Endometrial microvascular endothelial cells (primary cell): ENCODE data around the gene CUL1. TPM values are rescaled to one million over a fixed set of nuclear protein-coding genes. Genes with fewer than 3 reads are reported as not detected.

Experiments
- in situ Hi-C: cut with HindIII; loops from 2 replicates; pipeline ENCODE4 v1.10.0; 2017; ENCODE audit warnings: low sequenced_read_pairs, low pct_unique_long_range_greater_than_20kb; ENCODE audit errors: inconsistent ontology term
- total RNA-seq: library from RNA; depleted of rRNA; stranded (reverse); fragments of >200 nt; gene quantifications from one replicate; pipeline ENCODE4 v1.2.3, GENCODE V29; 2015; ENCODE audit errors: inconsistent ontology term

CUL1 gene
- total RNA-seq, 1 donor from 2014 or later, result 53.4 TPM

DNA sequence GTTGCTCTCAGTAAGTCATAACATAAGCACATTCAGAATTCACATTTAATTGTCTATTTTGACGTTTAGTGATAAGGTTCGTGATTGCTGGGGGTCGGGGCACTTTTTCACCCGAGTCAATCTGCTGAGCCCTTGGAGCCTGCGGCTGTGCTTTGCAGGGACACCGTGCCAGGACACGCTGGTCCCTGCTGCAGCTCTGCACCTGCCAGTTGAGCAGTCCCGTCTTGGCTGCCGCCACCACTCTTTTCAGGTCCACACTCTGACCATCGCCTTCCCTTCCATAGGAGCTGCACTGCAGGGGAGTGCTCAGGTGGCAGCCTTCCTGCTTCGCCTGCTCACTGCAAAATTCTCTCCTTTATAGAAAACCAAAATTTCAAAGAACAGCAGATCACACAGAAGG, 36.4 kb downstream of the CUL1 start:
- in situ Hi-C loops, result no loop called here

DNA sequence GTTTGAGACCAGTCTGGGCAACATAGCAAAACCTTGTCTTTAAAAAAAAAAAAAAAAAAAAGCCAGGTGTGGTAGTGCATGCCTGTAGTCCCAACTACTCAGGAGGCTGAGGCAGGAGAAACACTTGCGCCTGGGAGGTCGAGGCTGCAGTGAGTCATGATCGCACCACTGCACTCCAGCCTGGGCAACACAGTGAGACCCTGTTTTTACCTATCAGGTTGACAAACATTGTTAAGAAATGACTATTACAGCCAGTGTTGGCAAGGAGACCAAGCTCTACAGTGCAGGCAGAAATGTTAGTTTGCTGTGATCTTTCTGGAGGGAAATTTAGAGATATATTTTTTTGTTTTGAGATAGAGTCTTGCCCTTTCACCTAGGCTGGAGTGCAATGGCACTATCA, 37.3 kb downstream of the CUL1 start:
- in situ Hi-C loops, result no loop called here

DNA sequence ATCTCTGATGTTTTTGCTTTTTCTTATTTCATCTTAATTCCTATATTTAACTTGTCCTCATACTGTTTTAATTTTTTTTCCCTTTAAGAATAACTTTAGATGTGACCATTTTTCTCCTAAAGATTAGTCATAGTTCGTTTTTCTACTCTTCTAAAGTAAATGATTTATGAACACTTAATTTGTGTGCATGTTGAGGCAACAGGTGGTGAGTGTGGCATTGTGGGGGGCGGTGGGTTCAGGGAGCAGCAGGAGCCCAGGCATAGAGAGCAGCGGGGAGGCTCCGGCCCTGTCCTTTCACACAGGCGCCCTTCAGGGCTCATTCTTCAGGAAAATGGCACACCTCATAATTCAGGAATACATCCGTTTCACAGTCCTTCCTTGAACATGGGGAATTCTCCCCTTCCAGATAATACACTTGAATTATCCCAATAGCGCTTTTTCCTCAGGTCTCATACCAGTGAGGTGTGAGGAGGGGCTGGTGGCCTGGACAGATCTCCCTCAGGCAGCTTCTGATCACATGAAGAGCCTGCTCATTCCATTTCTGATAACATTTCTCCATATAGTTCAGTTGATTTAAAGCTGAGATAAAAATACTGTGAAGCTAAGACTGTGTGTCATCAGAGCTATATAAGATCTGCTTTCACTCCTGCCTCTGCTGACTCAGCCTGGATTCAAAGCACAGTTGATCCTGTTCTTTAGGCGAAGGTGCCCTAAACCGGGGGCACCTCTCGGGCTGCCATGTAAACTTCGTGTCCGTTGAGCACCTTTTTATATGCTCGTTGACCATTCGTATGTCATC, 40.2 kb downstream of the CUL1 start:
- in situ Hi-C loops, result no loop called here

DNA sequence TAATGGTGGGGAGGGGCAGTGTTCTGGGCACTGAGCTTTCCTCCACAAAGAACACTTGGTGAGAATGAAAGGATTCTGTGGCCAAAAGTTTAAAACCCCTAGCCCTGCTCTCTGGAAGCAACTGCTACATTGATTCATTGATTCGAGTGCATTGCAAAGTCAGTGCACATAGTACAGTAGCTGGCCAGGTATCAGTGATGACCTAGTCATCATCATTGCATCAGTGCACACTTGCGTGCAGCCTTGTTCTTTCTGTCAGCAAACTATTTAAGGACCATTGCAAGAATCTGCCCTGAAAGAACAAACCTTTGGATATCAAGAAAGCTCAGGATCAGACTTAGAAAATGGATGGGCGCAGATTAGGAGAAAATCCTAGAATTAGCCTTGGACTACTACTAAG, 47.4 kb downstream of the CUL1 start:
- in situ Hi-C loops, result no loop called here

DNA sequence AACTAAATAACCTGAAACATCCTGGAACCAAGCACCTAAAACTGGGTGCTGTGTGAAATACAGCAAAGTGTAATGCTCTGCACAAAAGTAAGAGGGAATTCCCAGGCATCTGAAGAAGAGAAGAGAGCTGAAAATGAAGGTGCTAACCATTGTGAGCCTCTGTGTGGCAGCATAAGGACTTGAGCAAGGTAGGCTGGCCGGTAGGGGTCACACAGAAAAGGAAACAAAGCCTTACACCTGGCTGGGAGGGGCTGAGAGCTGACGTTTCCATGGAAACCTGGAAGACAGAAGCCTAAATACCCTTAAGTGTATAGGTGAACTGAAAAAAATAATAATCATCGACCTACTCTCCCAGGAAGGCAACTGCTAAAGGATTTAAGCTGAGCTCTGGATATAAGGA, 48.6 kb downstream of the CUL1 start:
- in situ Hi-C loops, result no loop called here

DNA sequence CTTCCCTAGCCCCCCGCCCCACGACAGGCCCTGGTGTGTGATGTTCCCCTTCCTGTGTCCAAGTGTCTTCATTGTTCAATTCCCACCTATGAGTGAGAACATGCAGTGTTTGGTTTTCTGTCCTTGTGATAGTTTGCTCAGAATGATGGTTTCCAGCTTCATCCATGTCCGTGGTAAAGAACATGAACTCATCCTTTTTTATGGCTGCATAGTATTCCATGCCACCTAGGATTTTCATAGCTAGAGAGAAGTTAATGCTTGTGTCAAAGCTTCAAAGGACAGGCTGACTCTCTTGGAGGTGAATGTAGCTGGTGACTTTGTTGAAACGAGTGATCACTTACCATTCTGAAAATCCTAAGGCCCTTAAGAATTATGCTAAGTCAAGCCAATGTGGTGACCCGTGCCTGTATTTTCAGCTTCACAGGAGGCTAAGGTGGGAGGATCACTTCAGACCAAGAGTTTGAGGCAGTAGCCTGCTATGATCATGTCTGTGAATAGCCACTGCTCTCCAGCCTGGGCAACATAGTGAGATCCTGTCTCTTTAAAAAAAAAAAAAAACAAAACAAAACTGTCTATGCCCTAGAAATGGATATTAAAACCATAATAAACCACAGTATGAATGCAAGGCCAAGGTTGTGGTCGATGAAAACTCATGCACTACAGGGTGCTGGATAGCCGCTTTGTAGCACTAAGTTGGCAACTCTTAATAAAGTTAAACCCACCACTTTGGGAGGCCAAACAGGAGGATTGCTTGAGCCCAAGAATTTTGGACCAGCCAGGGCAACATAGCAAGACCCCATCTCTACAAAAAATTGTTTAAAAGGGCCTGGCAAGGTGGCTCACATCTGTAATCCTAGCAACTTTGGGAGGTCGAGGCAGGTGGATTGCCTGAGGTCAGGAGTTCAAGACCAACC, 52.0 kb downstream of the CUL1 start:
- in situ Hi-C loops, result no loop called here

DNA sequence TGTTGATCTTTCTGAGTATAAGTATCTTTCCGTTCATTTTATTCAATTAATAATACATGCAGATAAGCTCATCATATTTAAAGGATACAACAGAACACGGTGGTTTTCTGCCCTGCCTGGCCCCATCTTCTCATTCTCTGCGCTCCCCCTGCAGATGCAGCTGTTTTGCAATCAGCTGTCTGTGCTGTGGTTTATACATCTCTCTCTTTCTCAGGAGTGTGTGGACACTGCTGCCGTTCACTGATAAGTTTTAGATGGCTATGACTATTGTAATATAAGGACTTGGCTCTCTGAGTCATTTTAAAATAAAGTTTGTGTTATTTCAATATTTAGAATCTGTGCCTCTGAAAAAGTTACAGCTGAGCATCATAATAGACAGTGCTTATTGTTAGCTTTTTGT, 54.5 kb downstream of the CUL1 start:
- in situ Hi-C loops, result no loop called here

DNA sequence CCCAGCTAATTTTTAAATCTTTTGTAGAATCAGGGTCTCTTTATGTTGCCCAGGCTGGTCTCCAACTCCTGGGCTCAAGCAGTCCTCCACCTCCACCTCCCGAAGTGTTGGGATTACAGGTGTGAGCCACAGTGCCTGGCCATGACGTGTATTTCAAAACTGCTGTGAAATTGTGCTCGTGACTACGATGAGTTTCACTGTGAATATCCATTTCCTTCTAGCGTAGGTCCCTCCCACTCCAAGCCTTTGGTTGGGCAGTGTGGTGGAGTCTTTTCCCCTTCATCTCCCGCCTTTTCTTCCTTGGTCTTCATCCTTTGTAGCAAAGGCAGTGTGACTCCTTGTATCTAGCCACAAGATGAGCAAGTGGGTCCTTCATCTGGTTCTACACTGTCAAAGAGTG, 56.2 kb downstream of the CUL1 start:
- in situ Hi-C loops, result no loop called here

DNA sequence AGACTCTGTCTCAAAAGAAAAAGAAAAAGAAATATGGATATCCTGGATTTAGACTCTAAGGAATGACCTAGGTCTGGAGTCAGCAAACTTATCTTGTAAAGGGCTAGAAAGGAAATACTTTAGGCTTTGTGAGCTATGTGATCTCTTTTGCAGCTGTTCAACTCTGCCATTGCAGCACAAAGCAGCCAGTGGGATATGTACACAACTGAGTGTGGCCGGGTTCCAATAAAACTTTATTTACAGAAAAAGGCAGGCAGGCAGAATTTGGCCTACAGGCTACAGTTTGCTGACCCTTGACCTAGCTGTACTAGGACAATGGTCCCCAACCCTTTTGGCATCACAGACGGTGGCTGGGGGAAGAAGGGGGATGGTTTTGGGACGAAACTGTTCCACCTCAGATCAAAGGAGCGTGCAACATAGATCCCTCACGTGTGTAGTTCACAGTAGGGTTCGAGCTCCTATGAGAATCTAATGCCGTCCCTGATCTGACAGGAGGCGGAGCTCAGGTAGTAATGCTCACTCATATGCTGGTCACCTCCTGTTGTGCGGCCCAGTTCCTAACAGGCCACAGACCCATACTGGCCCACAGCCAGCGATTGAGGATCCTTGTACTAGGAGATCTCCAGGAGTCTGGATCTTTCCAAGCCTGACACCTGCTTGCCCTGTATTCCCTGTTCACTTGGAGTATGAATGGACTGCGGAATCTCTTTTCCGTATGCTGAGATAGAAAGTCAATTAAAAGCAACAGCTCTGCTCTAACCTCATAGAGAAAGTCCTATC, 63.0 kb downstream of the CUL1 start:
- in situ Hi-C loops, result no loop called here

DNA sequence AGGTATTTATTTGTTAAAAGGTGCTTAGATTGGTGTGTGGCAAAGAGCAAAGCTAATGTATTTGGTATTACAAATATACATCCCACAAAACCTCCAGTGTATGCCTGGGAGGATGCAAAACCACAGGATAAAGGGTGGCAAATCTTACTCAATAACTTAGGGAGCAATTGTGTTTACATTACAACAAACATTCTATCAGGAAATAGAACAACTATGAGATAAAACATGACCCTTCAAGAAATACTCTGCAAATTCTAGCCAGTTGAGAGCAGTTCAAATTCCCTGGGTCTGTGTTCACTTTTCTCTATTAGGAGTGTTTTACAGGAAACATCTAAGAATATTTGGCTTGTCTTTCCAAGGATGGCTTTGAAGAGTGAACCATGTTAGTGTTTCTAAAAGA, 64.9 kb downstream of the CUL1 start:
- in situ Hi-C loops, result no loop called here

DNA sequence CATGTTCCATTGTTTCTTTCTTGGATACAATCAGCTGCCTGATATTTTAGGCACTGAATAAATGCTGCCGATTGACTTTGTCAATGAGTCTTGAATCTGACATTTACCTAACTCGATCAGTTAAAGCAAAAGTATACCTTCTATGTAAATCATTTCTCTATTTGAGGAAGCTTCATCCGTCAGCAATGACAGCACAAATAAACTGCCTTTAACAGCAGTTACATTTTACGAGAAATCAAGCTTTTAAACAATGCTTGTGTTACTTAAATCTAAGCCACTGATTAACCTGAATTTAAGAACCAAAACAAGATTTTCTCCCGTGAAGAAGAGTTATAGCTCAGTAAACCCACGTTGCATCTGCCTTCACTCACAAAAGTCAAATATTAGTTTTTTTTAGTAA, 71.3 kb downstream of the CUL1 start:
- in situ Hi-C loops, result no loop called here

DNA sequence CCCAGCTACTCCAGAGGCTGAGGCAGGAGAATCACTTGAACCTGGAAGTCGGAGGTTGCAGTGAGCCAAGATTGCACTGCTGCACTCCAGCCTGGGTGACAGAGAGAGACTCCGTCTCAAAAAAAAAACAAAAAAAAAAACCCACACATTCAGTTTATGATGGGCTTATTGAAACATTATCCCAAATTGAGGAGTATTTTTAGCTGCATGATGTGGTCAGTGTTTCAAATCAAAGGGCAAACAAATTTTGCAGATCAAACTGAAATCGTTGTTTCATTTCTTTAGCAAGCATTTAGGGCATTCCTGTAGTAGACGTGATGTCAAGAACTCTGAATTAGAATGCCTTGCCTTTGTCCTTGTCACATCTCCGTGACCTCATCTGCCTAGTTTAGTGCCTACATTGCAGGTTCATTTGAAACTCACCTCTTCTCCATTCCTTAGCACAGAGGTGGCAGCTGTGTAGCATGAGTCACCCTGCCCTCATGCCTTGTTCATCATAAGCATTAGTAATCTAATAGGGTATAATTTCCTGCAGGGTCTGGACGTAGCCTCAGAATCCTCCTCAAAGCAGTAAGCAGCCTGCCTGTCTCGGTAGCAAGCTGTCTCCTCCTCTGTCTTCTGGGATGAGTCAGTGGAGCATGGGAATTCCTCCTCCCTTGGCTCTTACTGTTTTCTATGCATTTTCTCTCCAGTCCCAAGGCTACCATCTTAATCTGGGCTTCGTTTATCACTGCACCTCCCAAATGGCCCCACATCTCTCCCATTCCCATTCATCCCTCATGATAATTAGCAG, 73.8 kb downstream of the CUL1 start:
- in situ Hi-C loops, result no loop called here

DNA sequence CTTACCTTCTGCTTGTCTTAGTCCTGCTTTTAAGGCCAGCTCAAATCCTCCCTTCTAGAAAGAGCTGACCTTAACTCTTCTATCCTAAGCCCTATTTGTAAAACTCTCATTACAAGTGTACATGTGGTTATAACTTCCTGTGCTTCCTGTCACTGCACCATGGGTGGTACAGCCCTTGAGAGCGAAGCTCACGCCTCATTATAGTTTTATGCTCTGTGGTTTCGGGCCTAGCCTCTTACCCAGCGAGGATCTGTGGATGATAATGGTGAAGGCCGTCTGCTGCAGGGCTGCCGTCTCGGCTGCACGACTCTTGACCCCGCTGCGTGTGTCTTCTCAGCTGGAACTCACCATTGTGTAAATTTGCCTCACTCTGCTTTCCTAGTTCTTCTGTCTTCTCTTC, 74.6 kb downstream of the CUL1 start:
- in situ Hi-C loops, result no loop called here

DNA sequence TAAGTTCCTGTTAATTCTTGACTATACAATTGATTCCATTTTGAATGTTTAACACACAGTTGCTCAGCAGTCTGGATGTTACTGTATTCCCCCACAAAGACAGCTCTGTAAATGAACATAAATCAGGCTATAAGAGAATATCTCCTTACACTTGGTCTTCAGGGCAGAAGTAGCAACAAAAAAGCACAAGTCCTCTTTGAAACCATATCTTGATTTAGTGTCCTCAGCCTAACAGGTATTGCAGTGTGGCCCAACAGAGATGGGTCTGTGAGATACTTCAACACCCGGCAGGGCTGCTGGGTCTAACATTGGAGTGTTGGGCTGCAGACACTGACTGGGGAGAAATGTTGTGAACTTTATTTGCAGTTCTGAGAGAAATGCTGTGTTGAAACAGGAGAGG, 75.8 kb downstream of the CUL1 start:
- in situ Hi-C loops, result no loop called here

DNA sequence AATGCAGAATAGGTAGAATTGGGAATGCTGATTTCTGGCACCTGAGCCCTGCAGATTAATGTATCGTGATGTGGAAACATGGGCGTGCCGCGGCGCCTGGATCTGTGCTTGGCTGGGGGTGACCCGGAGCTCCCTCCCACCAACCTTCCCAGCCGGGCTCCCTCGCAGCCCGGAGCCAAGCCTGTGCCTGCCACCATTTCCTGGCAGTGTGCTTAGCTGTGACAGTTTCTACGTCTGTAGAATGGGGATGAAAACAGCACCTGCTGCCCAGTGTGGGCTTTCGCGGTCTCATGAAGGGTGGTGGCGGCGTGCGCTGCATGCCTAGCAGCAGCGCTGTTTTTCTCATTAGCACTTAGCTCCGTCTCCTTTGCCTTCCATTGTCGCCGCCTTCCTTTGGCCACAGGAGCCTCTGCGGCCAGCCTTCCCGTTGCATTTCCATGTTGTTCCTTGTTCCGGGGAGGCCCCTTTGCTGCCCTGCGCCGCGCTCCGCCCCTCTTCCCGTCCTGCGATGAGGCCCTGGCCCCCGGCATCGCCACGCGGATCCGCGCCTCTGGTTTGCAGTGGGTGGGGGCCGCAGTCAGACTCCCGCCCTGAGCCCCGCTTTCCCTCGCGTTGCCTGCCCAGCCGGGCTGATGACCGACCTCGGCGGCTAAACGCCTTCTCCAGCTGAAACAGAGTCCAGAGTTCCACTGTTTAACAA, 84.2 kb downstream of the CUL1 start:
- in situ Hi-C loops, result no loop called here

DNA sequence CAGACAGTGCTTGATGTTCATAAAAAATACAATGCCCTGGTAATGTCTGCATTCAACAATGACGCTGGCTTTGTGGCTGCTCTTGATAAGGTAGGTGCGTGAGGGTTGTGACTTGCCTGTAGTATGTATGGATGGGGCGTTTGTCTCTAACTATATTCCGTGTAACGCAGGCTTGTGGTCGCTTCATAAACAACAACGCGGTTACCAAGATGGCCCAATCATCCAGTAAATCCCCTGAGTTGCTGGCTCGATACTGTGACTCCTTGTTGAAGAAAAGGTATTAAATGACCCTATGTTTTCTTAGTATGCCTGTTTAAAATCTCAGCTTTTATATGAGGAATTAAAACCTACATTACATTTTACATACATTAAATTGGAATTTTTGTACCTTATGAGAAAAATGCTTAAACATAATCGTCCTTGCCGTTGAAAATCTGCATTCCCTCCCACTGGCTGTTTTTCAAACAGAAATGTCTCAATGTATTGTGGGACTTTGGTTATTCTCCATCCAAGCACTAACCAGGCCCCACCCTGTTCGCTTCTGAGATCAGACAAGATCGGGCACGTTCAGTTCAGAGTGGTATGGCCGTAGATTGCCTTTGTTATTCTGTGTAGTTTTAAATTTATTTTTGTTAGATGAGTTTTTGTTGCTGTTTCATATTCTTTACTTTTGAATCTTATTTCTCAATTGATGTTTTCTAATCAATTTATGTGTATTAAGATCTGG, 85.3 kb downstream of the CUL1 start:
- in situ Hi-C loops, result no loop called here

DNA sequence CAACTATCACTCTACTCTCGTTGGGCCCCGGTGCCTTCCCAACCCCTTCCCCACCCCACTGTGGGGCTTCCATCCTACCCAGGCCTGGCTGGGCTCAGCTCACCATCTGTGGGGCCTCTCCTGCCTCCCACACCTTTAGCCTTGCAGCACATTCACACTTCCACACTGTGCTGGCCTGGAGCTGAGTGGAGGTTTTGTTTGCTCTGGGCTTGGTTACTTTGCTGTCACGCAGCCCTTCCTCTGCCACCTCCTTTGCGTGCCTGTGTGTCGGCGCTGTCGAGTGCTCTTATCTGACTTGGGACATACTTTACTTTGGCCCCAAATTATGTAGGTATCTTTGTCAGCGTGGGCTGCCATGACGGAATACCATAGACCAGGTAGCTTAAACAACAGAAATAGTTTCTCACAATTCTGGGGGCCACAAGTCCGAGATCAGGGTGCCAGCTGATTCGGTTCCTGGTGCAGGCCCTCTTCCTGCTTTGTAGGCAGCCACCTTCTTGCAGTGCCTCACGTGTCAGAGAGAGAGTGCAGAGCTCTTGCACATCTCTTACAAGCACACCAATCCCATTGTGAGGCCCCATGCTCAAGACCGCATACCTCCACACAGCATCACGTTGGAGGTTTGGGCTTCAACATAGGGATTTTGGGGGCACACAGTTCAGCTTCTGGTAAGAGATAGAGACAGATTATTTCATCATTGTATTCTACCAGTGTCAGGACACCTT, 89.0 kb downstream of the CUL1 start:
- in situ Hi-C loops, result no loop called here
